Measurements from ENCODE around the gene EIF4EBP2.

EIF4EBP2 gene

DNA sequence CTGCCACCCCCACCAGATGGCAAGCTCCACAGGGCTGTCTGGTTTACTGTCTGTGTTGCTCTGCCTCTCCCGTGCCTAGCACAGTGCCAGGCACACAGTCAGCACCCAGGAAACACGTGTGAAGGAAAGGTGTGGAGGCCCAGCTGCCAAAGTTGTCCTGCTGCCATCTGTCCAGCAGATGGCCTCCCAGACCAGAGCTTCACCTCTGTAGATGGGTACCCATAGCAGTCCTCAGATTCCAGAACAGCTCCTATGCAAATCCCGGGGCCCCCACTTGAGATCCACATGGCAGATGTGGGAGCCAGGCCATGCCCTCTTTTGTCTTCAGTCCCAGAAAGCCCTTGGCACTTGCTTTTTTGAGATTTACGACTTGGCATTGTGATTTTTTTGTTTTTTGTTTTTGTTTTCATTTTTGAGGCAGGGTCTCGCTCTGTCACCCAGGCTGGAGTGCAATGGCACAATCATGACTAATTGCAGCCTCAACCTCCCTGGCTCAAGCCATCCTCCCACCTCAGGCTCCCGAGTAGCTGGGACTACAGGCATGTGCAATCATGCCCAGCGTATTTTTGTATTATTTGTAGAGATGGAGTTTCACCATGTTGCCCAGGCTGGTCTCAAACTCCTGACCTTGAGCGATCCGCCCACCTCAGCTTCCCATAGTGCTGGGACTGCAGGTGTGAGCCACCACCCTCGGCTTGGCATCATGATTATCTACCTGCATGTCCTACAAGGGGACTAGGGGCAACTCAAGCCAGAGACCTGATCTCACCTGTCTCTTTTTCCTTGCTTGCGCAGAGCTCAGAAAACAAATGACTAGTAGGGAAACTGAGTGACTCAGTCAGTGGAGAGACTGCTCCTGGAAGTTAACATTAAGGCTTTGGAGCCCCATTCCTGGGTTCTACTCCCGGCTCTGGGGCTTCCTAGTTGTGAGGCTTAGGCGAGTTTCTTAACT lies 57.7 kb downstream of the EIF4EBP2 start:
- DNase-seq (ENCODE audit: low read depth) = no peak

DNA sequence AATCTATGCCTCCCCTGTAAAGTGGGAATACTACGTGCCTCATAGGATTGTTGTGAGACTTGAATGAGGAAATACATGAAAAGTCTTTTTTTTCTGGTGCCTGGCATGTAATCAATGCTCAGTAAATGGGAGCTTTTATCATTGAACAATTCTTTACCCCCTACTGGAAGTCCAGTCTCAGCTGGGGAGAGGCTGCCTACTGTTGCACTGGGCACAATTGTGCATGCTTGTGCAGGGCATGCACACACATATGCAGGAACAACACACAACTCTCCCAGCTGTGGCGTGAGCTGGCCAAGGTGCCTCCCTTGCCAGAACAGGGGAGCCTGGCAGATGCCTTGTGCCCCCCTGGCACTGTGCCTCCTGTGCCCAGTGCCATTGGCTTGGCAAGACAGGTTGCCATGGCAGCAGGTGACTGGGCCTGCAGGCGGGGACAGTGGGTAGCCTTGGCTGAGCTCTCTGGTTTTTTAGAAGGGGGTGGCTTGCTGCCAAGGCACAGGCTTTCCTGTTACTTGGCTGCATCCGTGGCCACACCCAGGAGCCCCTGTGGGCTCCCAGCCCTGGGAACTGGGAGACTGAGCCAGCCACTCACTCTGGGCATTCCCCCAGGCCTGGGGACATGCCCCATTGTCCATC lies 58.5 kb downstream of the EIF4EBP2 start:
- DNase-seq (ENCODE audit: low read depth) = no peak

DNA sequence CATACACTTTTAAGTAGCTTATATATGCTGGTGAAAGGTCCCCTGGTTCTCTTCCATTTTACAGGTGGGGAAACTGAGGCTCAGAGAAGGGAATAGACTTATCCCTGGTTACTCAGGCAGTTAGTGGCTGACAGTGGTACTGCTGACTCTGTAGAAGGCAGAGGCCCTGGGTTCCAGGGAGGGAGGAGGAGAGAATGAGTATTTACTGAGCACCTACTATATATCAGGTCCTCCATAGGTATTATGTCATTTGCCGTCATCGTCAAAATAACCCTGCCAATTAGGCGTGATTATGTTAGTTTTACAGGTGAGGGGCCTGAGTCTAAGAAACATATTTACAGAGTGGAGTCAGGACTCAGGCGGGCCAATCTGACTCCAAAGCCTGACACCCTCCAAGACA lies 61.3 kb downstream of the EIF4EBP2 start:
- no peak for DNase-seq (ENCODE audit: low read depth)

DNA sequence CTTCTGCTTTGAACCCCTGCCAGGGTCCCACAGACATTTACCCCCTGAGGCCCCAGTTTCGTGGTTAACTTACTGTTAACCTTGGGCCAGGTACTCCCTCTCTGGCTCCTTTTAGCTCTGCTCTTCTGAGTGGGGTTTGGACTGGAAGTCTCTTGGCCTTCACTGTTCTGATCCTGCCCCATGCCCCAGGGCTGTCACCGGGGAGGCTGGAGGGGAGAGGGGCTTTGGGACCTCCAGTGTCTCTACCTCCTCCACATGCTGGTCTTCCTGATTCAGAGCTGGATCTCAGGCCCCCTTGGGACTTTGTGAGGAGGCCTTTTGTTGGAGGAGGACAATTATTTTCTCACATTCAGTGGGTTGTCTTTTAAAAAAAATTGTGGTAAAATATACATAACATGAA lies 61.9 kb downstream of the EIF4EBP2 start:
- no peak for DNase-seq (ENCODE audit: low read depth)

DNA sequence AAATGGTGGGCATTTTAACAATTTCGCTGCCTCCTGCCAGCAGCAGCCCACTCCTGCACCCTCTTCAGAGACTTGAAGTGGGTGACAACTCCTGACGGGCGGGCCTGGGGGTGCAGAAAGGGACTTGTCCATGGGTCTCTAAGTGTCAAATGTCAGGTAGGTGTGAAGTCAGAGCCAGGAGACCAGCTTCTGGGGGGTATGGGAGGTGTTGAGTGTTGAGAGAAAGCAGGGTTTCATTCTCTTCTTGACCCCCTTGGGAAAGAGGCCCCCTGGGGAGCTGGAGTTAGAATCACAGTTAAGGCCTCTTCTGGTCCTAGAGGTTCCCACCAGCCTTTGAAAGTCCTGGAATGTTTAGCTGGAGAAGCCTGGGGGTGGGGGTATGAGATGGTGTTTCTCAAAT lies 63.0 kb downstream of the EIF4EBP2 start:
- DNase-seq (ENCODE audit: low read depth) = no peak

DNA sequence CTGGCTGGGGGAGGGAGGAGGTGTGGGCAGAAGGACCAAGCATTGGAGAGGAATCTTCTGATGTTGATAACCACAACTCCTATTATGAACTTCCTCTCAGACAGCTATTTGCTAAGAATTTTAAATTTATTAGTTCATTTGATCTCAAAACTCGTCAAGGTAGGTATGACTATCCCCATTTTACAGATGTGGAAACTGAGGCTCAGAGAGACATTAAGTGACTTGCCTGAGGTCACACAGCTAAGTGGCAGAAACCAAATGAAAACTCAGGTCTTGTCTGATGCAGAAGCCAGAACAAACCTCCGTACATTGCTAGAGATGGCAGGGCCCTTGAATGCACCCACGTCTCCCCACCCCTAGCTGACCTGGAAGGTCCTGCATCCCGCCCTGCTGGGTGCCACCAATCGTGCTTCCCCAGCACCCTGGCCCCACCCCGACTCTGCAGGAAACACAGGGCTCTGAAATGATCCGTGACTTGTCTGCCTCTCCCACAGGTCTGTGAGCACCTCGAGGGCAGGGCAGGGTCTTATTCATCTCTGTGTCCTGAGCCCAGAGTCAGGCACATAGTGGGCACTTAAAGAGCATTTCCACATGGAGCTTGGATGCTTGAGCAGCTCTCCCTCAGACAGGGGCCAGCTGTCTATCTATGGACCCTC lies 69.0 kb downstream of the EIF4EBP2 start:
- no peak for DNase-seq (ENCODE audit: low read depth)

DNA sequence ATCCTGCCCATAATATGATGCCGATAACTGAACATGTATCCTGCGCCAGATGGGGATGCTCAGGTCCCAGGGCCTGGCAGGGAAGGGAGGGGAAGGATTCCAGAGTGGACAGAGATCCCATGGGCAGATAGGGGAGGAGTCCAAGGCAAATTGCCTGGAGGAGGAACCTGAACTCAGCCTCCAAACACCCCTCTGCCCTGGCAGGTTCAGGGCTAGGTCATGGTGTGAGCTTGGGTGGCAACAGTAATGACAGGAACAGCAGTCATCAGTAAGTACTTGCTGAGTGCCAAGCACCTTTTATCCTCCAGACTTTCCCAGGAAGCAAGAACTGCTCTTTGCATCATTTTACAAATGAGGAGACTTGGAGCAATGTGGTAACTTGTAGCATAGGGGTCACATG lies 70.8 kb downstream of the EIF4EBP2 start:
- DNase-seq (ENCODE audit: low read depth) = no peak

DNA sequence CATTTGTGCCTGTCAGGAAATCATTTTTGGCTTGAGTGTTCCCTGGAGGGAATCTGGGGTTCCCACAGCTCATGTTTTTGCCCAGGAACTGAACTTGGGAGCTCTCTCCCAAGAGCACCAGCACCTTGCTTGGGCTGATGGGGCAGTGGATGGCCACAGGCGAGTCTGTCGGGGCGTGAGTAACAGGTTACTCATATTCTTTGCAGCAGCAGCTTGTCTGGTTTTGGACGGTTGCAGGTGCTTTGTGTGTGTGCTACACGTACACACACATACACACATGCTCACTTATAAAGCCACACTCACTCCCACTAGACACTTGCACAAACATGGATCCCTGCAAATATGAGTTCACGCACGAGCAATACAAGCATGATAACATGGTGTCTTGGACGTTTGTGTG lies 71.7 kb downstream of the EIF4EBP2 start:
- DNase-seq (ENCODE audit: low read depth) = no peak

DNA sequence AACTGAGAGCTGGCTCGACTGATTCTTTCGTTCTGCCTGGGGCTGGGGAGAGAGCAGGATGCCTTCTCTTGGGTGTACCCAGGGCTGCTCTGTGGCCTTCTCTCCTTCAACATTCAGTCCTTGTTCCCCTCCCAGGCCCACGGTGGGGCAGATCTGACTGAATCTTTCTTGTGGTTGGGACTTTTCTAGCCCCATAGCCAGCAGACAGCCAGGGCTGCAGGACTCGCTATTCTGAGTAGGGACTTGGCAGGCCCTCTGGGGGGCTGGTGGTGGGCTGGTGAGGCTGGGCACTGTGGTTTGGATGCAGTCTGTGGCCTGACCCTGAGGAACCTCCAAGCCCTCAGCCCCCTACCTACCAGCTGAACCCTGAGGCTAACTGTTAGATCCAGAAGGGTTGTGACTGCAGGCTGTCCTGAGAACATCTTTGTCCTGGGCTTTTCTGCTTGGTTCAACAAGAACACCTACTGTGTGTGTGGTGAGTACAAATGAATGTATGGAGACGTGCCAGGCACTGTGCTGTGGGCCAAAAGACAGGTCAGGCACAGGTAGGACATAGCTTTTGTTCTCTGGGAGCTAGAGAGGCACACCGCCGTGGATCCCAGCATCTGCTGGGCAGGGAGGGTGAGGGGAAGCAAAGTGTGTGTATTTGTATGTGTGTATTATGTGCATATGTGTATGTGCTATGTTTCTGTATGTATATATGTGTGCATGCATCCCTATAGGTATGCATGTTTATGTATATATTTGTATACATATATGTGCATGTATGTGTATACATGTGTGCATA lies 72.5 kb downstream of the EIF4EBP2 start:
- no peak for DNase-seq (ENCODE audit: low read depth)

DNA sequence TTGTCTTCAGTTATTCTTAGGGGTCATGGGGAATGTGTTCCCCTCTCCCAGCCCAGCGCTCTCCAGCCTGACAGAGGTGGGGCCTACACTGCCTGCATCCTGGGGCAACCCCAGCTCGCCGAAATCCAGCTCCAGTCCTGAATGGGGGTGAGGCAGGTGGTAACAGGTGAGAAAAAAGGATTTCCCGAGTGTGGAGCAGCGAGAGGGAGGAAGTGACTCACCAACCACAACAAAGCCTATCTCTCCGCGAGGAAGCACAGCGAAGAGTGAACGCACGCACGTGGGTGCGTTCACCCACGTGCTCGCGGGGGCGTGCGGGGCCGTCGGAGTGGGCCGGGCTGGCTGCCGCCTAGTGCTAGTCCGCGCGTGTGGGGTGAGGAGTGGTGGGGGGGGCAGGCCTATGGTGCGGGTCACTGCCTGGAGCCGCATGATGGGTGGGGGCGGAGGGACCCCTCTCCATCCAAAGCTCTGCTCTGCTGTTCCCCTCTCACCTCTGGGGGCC lies 73.8 kb downstream of the EIF4EBP2 start:
- peak; percentile 26 for DNase-seq (ENCODE audit: low read depth)
